HL-60/S4 (cell line): ENCODE measurements around the gene XRCC5.
"Not testable (repeated sequence)": the region's sequence is repeated elsewhere in the genome, so short reads cannot be mapped to it uniquely, and the experiment has no call there.

Experiments
- in situ Hi-C: fragments of 300-500 bp; cut with MboI; formaldehyde crosslinking; loops from 2 replicates; pipeline ENCODE4 v1.14.3; 2022; ENCODE audit warnings: low sequenced_read_pairs

The XRCC5 gene

GRCh38 chr2:216189410-216189809 lies 80.3 kb downstream of the XRCC5 start:
- in situ Hi-C loops: no loop called here

GRCh38 chr2:216192181-216192580 lies 83.0 kb downstream of the XRCC5 start:
- in situ Hi-C loops: no loop called here

GRCh38 chr2:216192931-216193330 lies 83.8 kb downstream of the XRCC5 start:
- in situ Hi-C loops: no loop called here

- in situ Hi-C loops: no loop called here
These were observed 84.9 kb downstream of the XRCC5 start for GRCh38 chr2:216194013-216194412.

GRCh38 chr2:216194561-216194960 lies 85.4 kb downstream of the XRCC5 start:
- in situ Hi-C loops: no loop called here

- in situ Hi-C loops: no loop called here
These were observed 86.4 kb downstream of the XRCC5 start for GRCh38 chr2:216195565-216196029.

- in situ Hi-C loops: no loop called here
These were observed 92.7 kb downstream of the XRCC5 start for GRCh38 chr2:216201692-216202306.

GRCh38 chr2:216202626-216203250 lies 93.6 kb downstream of the XRCC5 start:
- in situ Hi-C loops: no loop called here

- in situ Hi-C loops: no loop called here
These were observed 96.3 kb downstream of the XRCC5 start for GRCh38 chr2:216205486-216205885.

GRCh38 chr2:216206041-216206703 lies 97.0 kb downstream of the XRCC5 start:
- in situ Hi-C loops: no loop called here

GRCh38 chr2:216206821-216207220 lies 97.7 kb downstream of the XRCC5 start:
- in situ Hi-C loops: no loop called here

GRCh38 chr2:216208661-216209060 lies 99.5 kb downstream of the XRCC5 start:
- in situ Hi-C loops: not testable (repeated sequence)

- in situ Hi-C loops: no loop called here
These were observed 101.8 kb downstream of the XRCC5 start for GRCh38 chr2:216210701-216211540.

- in situ Hi-C loops: no loop called here
These were observed 102.5 kb downstream of the XRCC5 start for GRCh38 chr2:216211614-216212145.

- in situ Hi-C loops: no loop called here
These were observed 105.6 kb downstream of the XRCC5 start for GRCh38 chr2:216214768-216215167.

GRCh38 chr2:216215658-216216390 lies 106.7 kb downstream of the XRCC5 start:
- in situ Hi-C loops: no loop called here

GRCh38 chr2:216216951-216217903 lies 108.1 kb downstream of the XRCC5 start:
- in situ Hi-C loops: no loop called here

GRCh38 chr2:216217904-216218260 lies 108.7 kb downstream of the XRCC5 start:
- in situ Hi-C loops: no loop called here

- in situ Hi-C loops: no loop called here
These were observed 110.7 kb downstream of the XRCC5 start for GRCh38 chr2:216219861-216220260.
